HEK293 (cell line): ENCODE data around the gene DEK.

Experiments
- CTCF ChIA-PET: fragments of 350-600 bp; formaldehyde crosslinking; extraction: SDS; loops from one replicate; lab custom pipeline; 2021; ENCODE audit warnings: antibody characterized with exemption; lab: Yijun Ruan, JAX
- POLR2A ChIA-PET: fragments of 300-600 bp; formaldehyde crosslinking; extraction: SDS; loops from one replicate; lab custom pipeline; 2020; ENCODE audit warnings: antibody characterized with exemption, inconsistent platforms; lab: Yijun Ruan, JAX
- H3K27ac ChIP-seq: fragments of 200-500 bp; sonication (Bioruptor generic); 2 replicates; pipeline ENCODE4 v1.5.1; 2014; ENCODE audit warnings: low read depth, low read length, control low read depth, inconsistent platforms; ENCODE audit errors: extremely low read depth
- H3K36me3 ChIP-seq, 2 experiments: fragments of 200-500 bp in 1 of 2; sonication (Bioruptor generic) in 1 of 2; 1 replicate in 1 of 2; 2 replicates in 1 of 2; pipeline ENCODE4 v1.5.1; 2014 to 2017; ENCODE audit warnings: inconsistent platforms in 2 of 2, low read length in 2 of 2; ENCODE audit not compliant: control insufficient read depth in 2 of 2, insufficient read depth in 1 of 2
- H3K4me1 ChIP-seq: fragments of 200-500 bp; sonication (Bioruptor generic); 2 replicates; pipeline ENCODE4 v1.5.1; 2014; ENCODE audit warnings: mild to moderate bottlenecking, low read length, inconsistent platforms; ENCODE audit not compliant: control insufficient read depth, insufficient read depth
- H3K4me3 ChIP-seq: 2 replicates; pipeline ENCODE4 v1.5.1; 2011; ENCODE audit warnings: low read depth, mild to moderate bottlenecking, control low read depth, low read length, moderate library complexity
- H3K9me3 ChIP-seq: fragments of 200-500 bp; sonication (Bioruptor generic); 2 replicates; pipeline ENCODE4 v1.5.1; 2014; ENCODE audit warnings: low read depth, low read length, inconsistent platforms; ENCODE audit not compliant: control insufficient read depth, insufficient read depth
- EGR2 ChIP-seq: fragments of 450-650 bp; formaldehyde crosslinking; IDR thresholded peaks from 2 replicates; pipeline ENCODE4 v1.5.1; 2016; ENCODE audit warnings: low read depth, missing biosample characterization, missing genetic modification characterization
- KLF1 ChIP-seq: fragments of 450-650 bp; formaldehyde crosslinking; IDR thresholded peaks from 2 replicates; pipeline ENCODE4 v1.5.1; 2016; ENCODE audit warnings: missing biosample characterization, missing genetic modification characterization
- KLF17 ChIP-seq: fragments of 450-650 bp; formaldehyde crosslinking; IDR thresholded peaks from 2 replicates; pipeline ENCODE4 v1.5.1; 2016; ENCODE audit warnings: missing biosample characterization, missing genetic modification characterization
- KLF8 ChIP-seq: fragments of 450-650 bp; formaldehyde crosslinking; IDR thresholded peaks from 2 replicates; pipeline ENCODE4 v1.5.1; 2016; ENCODE audit warnings: missing biosample characterization, missing genetic modification characterization
- PRDM1 ChIP-seq: fragments of 450-650 bp; formaldehyde crosslinking; IDR thresholded peaks from 2 replicates; pipeline ENCODE4; 2016; ENCODE audit warnings: missing biosample characterization, missing genetic modification characterization
- PRDM10 ChIP-seq: fragments of 450-650 bp; formaldehyde crosslinking; IDR thresholded peaks from 2 replicates; pipeline ENCODE4 v1.5.1; 2016; ENCODE audit warnings: missing biosample characterization, missing genetic modification characterization
- YY2 ChIP-seq: fragments of 450-650 bp; formaldehyde crosslinking; IDR thresholded peaks from 2 replicates; pipeline ENCODE4 v1.5.1; 2016; ENCODE audit warnings: missing biosample characterization, missing genetic modification characterization
- ZBTB10 ChIP-seq: fragments of 450-650 bp; formaldehyde crosslinking; IDR thresholded peaks from 2 replicates; pipeline ENCODE4 v1.5.1; 2016; ENCODE audit warnings: missing biosample characterization, missing genetic modification characterization
- ZBTB8A ChIP-seq: fragments of 450-650 bp; formaldehyde crosslinking; IDR thresholded peaks from 2 replicates; pipeline ENCODE4 v1.5.1; 2016; ENCODE audit warnings: missing biosample characterization, missing genetic modification characterization
- ZNF140 ChIP-seq: fragments of 450-650 bp; formaldehyde crosslinking; IDR thresholded peaks from 2 replicates; pipeline ENCODE4 v1.5.1; 2016; ENCODE audit warnings: missing biosample characterization, missing genetic modification characterization
- ZNF169 ChIP-seq: fragments of 450-650 bp; formaldehyde crosslinking; IDR thresholded peaks from 2 replicates; pipeline ENCODE4 v1.5.1; 2016; ENCODE audit warnings: missing biosample characterization, missing genetic modification characterization
- ZNF174 ChIP-seq: fragments of 450-650 bp; formaldehyde crosslinking; IDR thresholded peaks from 2 replicates; pipeline ENCODE4 v1.5.0; 2017; ENCODE audit warnings: missing biosample characterization, mild to moderate bottlenecking, missing genetic modification characterization
- ZNF223 ChIP-seq: fragments of 450-650 bp; formaldehyde crosslinking; IDR thresholded peaks from 2 replicates; pipeline ENCODE4 v1.5.1; 2016; ENCODE audit warnings: missing biosample characterization, missing genetic modification characterization
- ZNF239 ChIP-seq: fragments of 450-650 bp; formaldehyde crosslinking; IDR thresholded peaks from 2 replicates; pipeline ENCODE4 v1.5.1; 2016; ENCODE audit warnings: missing biosample characterization, missing genetic modification characterization
- ZNF394 ChIP-seq: fragments of 450-650 bp; formaldehyde crosslinking; IDR thresholded peaks from 2 replicates; pipeline ENCODE4 v1.5.1; 2016; ENCODE audit warnings: missing biosample characterization, missing genetic modification characterization, mild to moderate bottlenecking, moderate library complexity, borderline replicate concordance
- ZNF560 ChIP-seq: fragments of 450-650 bp; formaldehyde crosslinking; IDR thresholded peaks from 2 replicates; pipeline ENCODE4 v1.5.1; 2017; ENCODE audit warnings: missing biosample characterization, missing genetic modification characterization, borderline replicate concordance
- ZNF626 ChIP-seq: fragments of 450-650 bp; sonication (Bioruptor Pico); formaldehyde crosslinking; IDR thresholded peaks from 2 replicates; pipeline ENCODE4 v1.5.1; 2018; ENCODE audit warnings: missing biosample characterization, missing genetic modification characterization, inconsistent platforms
- ZNF629 ChIP-seq: fragments of 450-650 bp; formaldehyde crosslinking; IDR thresholded peaks from 2 replicates; pipeline ENCODE4 v1.5.1; 2017; ENCODE audit warnings: missing biosample characterization, missing genetic modification characterization
- ZNF692 ChIP-seq: fragments of 450-650 bp; formaldehyde crosslinking; IDR thresholded peaks from 2 replicates; pipeline ENCODE4 v1.5.1; 2016; ENCODE audit warnings: missing biosample characterization, missing genetic modification characterization
- ZNF776 ChIP-seq: fragments of 450-650 bp; formaldehyde crosslinking; IDR thresholded peaks from 2 replicates; pipeline ENCODE4 v1.5.0; 2017; ENCODE audit warnings: missing biosample characterization, missing genetic modification characterization, borderline replicate concordance
- ZNF785 ChIP-seq: fragments of 450-650 bp; formaldehyde crosslinking; IDR thresholded peaks from 2 replicates; pipeline ENCODE4 v1.5.1; 2016; ENCODE audit warnings: missing biosample characterization, missing genetic modification characterization
- ZNF843 ChIP-seq: fragments of 450-650 bp; formaldehyde crosslinking; IDR thresholded peaks from 2 replicates; pipeline ENCODE4 v1.5.1; 2016; ENCODE audit warnings: missing biosample characterization, missing genetic modification characterization

DEK gene

GRCh38 chr6:18262702-18263417 is 1.5 kb downstream of the DEK start (continued):
- TF ChIP-seq ZBTB8A (tag by site-specific recombination) (peak; percentile 59), ZNF394 (tag by site-specific recombination) (0 out of 2 replicates have a peak, but pooled peaks have one; percentile 13), ZNF629 (tag by site-specific recombination) (no peak)

- Histone ChIP-seq H3K4me3 (peak overlapping the region; percentile 95), H3K4me1 (peaks cover 20% of the 10 kb centered on the region), H3K9me3 (no peaks in the 10 kb centered on the region), H3K27ac (peak overlapping the region; percentile 50), H3K36me3 (peaks cover 22 to 52% of the 10 kb centered on the region in 2 experiments)
- ChIA-PET POLR2A (no interaction called here), CTCF (interaction anchor here (0.6 to 0.8 kb wide), 3 partner anchors 12 to 832 kb away, joined by 3 to 6 read pairs (median 3); no protein-coding TSS in a partner anchor)
- TF ChIP-seq YY2 (tag by site-specific recombination) (0 out of 2 replicates have a peak, but pooled peaks have one; percentile 35), ZBTB10 (no peak), ZNF785 (tag by site-specific recombination) (no peak), ZNF843 (no peak), ZNF223 (tag by site-specific recombination) (0 out of 2 replicates have a peak, but pooled peaks have one; percentile 55), PRDM1 (no peak), ZNF692 (tag by site-specific recombination) (no peak), PRDM10 (tag by site-specific recombination) (peak; percentile 75), ZNF776 (tag by site-specific recombination) (no peak), ZNF140 (no peak)
These were observed 2.5 kb downstream of the DEK start for GRCh38 chr6:18261877-18262276.

GRCh38 chr6:18260448-18261106 is 3.8 kb downstream of the DEK start:
- CTCF ChIA-PET: no interaction called here
- Histone ChIP-seq H3K4me1 (peaks cover 20% of the 10 kb centered on the region), H3K36me3 (peaks cover 34 to 65% of the 10 kb centered on the region in 2 experiments), H3K9me3 (no peaks in the 10 kb centered on the region), H3K4me3 (peak overlapping the region; percentile 25), H3K27ac (peak overlapping the region; percentile 50)
- POLR2A ChIA-PET: interaction anchor here (0.6 to 1.5 kb wide), 5 partner anchors 8 to 46 kb away, joined by 3 to 5 read pairs (median 4); no protein-coding TSS in a partner anchor
- TF ChIP-seq KLF1: no peak
- TF ChIP-seq ZNF626: no peak
- no peak for TF ChIP-seq KLF17 (tag by site-specific recombination)
- TF ChIP-seq KLF8: no peak
- TF ChIP-seq ZNF174 (tag by site-specific recombination): no peak
- no peak for TF ChIP-seq ZNF560 (tag by site-specific recombination)
- TF ChIP-seq ZNF239 (tag by site-specific recombination): no peak
- TF ChIP-seq EGR2 (tag by site-specific recombination): no peak
- no peak for TF ChIP-seq ZNF169
